ENCODE measurements around the gene GPR15.
"Not testable (repeated sequence)": the region's sequence is repeated elsewhere in the genome, so short reads cannot be mapped to it uniquely, and the experiment has no call there.

GPR15 gene

DNA sequence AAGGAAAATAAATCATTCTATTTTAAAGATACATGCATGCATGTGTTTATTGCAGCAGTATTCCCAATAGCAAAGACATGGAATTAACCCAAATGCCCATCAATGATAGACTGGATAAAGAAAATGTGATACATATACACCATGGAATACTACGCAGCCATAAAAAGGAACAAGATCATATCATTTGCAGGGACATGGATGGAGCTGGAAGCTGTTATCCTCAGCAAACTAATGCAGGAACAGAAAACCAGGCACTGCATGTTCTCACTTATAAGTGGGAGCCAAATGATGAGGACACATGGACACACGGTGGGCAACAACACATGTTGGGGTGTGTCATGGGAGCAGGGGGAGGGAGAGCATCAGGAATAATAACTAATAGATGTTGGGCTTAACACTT, 28.0 kb downstream of the GPR15 start:
- DNase-seq, result not testable (repeated sequence)

GRCh38 chr3:98560911-98561310, 29.1 kb downstream of the GPR15 start:
- no peak for DNase-seq

DNA sequence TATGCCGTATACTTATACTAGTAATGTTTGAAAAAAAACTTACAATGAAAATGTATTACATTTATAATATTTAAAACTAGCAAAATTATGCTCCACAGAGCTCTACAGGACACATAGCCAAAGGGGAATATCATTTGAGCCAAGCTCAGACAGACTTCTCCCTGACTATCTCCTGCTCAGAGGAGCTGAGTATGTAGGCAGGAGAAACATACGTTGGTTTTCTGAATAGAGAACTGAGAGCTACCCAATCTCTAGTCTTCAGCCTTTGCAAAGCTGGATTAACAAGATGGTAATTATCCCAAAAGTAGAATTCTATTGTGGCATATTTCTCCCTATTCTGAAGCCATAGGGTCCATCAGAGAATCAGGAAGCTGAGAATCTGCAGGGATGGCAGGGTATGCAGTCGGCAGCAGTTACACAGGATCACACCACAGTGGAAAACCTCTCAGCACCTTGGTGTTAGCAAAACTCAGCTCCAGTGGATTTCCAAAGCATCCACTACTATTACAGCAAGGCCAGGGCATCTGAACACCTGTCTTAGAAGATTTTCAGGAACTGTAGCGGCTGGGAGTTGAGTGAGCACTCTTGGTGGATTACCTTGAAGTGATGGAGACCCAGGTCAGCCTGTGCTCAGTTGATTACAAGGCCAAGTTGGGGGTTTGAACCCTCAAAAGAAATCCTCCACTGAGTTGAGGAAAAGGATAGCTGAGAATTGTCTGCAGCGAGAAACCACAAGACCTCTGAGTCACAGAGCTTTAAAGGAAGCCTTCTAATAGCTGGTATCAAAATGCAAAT, 30.1 kb downstream of the GPR15 start:
- DNase-seq, result peak; percentile 51

GRCh38 chr3:98563661-98564281, 32.0 kb downstream of the GPR15 start:
- DNase-seq, result peak; percentile 27

DNA sequence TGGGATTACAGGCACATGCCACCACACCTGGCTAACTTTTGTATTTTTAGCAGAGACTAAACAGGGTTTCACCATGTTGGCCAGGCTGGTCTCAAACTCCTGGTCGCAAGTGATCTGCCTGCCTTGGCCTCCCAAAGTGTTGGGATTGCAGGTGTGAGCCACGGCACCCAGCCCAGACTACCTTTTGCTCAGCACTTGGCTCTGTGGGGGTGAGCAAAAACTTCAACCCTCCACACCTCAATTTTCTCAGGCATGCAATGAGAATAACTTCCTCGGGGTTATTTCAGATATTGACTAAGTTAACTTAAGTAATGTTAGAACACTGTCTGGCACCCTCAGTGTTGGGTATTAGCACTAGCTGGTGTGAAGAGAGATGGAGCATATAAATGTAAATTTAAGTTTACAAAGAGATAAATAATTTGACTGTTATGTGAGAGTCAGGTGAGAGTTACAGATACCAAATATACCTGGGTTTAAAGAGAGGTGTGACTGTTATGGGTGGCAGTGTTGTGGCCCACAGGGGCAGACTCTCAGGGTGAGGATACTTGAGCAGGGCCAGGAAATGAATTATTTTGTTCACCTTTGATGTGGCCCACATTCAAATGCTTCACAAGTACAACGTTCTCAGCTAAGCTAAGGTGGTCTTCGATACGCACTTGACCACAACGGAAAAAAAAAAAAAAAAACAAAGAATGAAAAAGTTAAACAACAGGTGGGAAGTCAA, 32.7 kb downstream of the GPR15 start:
- peak; percentile 62 for DNase-seq

GRCh38 chr3:98565237-98565643, 33.5 kb downstream of the GPR15 start:
- no peak for DNase-seq

GRCh38 chr3:98565843-98566242, 34.1 kb downstream of the GPR15 start:
- DNase-seq, result no peak

GRCh38 chr3:98567666-98568270, 36.0 kb downstream of the GPR15 start:
- peak; percentile 22 for DNase-seq

DNA sequence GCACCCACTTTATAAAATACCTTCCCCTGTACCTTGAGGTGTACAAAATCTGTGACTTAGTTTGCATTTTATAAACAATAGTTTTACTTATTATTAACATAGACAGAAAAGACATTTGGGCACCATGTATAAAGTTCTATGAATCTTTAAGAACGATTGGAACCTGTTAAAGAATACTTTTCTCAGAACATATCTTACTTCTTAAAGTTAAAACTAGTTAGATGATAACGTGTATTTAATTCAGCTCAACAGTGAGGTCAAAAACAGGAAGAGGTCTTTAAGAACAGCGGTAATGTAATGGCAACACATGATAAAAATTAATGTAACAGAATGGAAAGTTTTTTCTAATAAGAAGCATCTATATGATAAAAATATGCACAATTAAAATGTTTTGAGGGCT, 36.6 kb downstream of the GPR15 start:
- DNase-seq, result no peak

DNA sequence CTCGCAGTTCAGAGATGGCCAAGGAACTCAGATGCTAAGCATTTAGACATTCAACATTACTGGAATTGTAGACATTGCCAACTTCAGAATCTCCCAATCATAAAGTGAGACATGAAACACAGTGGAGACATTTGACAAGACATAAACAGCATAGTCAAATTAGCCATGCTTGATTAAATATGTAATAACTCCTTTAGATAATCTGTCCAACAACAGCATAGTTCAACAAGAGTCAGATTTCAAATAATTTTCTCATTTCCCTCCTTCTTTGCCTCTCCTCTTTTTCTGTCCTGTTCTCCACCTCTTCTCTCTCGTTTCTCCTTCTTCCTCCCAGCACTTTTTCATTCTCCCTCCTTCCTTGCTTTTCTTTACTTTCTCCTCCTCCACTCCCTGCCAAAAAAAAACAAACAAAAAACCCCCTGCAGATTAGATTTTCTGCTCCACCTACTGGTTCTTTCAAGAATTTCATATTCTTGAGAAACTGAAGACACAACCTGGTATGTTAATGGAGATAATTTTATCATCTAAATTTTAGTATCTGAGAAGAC, 41.5 kb downstream of the GPR15 start:
- no peak for DNase-seq

DNA sequence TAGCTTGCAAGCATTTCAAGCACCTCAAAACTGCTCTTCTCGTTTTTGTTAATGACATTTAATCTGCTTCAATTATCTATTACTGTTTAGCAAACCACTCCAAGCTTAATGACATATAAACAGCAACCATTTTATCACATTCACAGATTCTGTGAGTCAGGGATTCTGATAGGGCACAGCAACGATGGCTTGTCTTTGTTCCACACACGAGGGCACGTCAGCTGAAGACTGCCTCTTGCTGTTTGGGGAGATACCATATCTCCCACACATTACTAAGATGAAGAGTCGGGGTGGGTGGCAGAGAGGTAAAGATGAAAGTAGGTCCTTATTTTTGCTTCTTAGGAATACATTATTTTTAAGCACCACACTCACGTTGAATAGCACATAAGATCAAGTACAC, 42.4 kb downstream of the GPR15 start:
- no peak for DNase-seq

DNA sequence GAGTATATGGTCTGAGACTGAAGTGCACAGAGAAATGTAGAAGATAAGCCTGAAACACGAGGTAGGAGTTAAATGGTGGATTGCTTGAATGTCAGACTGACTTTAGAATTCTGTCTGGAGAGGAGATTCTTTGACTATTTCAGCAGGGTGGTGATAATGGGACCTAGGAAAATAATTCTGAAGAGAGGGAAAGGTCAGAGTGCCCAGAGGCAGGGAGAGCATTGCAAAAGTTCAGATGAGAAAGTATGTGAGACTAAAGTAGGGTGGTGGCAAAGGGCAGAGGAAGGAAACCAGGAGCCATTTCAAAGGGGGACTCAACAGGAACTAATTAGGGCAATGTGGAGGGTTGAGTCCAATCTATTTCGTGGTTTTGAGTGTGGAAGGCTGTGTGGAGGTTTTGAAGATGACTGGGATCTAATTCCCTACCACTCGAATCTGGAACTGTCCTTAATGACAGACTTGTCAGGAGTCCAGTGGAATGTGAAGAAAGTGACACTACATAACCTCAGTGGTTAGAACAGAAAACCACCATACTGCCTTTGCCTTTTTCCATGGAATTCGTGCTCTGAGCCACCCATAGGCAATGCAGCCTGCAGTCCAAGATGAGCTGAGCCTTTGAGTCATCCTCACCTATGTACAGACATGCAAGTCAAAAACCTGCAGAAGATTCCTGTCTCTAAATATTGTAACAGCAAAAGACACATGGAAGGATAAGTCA, 45.6 kb downstream of the GPR15 start:
- no peak for DNase-seq

DNA sequence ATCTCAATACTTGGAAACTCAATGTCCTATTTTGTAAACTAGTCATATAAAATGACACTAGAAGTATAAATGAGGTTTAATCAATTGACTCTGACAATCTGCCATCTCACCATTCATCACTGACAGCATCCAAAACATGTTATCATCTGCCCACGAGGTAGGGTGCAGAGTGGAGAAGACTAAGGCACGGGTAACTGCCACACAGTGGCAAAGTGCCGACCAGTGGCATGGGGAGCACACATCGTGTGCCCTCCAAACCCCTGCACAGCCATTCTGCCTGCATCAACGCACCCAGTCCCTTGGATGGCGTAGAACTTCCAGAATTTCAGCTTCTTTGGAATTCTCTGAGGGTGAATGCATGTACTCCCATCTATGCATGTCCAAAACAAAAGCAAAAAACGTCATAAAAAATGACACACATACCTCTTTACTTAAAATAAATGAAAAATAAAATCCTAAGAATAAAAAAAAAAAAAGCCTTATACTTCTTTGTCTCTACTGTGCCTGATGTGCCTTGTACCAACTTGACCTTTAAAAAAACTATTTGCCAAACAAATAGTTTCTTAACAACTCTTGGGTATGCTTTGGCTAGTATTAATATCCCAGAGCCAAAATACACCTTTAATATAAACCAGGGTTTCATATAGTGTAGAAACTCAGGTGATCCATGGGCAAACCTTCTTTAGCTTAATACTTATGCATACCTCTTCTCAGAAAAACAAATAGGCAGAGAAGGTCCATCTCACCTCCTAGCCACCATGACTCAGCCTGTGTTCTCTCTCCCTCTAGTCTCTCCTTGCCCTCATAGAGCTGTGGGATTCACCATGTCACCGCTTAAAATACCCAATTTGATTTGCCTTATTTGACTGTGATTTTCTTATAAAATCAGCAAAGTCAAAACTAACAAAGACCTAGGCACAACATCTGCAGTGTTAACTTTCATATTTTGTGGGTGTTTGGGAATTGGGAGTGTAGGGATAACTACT, 48.9 kb downstream of the GPR15 start:
- DNase-seq, result no peak

DNA sequence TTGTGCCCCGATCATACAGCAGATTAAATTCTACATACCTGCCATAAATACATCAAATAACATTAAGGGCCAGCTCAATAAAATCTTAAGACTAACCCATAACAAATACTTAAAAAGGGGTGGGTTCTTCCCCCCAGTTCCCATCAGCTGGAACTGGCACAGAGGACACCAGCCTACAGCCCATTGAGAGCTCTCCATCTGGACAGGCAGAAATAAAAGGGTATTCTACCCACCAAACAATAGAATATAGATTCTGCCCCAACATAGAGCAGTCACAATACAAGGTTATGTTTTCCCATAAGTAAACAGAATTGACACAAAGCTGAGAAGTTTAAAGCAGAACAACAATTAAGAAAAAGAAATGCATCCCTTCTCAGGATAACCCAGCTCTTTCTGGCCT, 49.7 kb downstream of the GPR15 start:
- DNase-seq, result no peak

GRCh38 chr3:98582042-98582441, 50.3 kb downstream of the GPR15 start:
- no peak for DNase-seq

GRCh38 chr3:98583766-98584165, 52.0 kb downstream of the GPR15 start:
- no peak for DNase-seq

All from CD4-positive, alpha-beta T cell treated with Interleukin-6 for 4 hours (primary cell).